DND-41 (cell line): ENCODE data around the gene ACOX3.

ENCODE experiments used
- ATAC-seq: fragments of 200-7000 bp; cut with Tn5 transposase; 3 replicates; pipeline ENCODE4 v1.9.1; 2021; ENCODE audit warnings: low read depth; ENCODE audit not compliant: insufficient read depth
- DNase-seq: peaks from one replicate; pipeline ENCODE4 v3.0.0-alpha.2; 2020
- H2AFZ ChIP-seq: 2 replicates; pipeline ENCODE4 v1.6.0; 2012; ENCODE audit warnings: low read depth, low read length
- H3K27ac ChIP-seq: 2 replicates; pipeline ENCODE4 v1.5.1; 2012; ENCODE audit warnings: low read length, inconsistent platforms
- H3K27me3 ChIP-seq: fragments of 200-600 bp; sonication (generic); 2 replicates; pipeline ENCODE4 v1.6.0; 2012; ENCODE audit warnings: low read length, mild to moderate bottlenecking, inconsistent platforms; ENCODE audit not compliant: insufficient read depth, poor library complexity
- H3K36me3 ChIP-seq: 2 replicates; pipeline ENCODE4 v1.5.1; 2012; ENCODE audit warnings: low read length, inconsistent platforms; ENCODE audit not compliant: insufficient read depth
- H3K4me1 ChIP-seq: 2 replicates; pipeline ENCODE4 v1.5.1; 2012; ENCODE audit warnings: mild to moderate bottlenecking, low read length; ENCODE audit not compliant: insufficient read depth
- H3K4me2 ChIP-seq: 2 replicates; pipeline ENCODE4 v1.6.0; 2012; ENCODE audit warnings: mild to moderate bottlenecking, moderate library complexity, low read length, inconsistent platforms; ENCODE audit not compliant: insufficient read depth
- H3K4me3 ChIP-seq, 2 experiments: fragments of 200-600 bp in 1 of 2; shearing (Covaris generic) in 1 of 2; 2 replicates each; pipeline ENCODE4 v1.5.1; 2012 to 2016; ENCODE audit warnings: inconsistent platforms in 2 of 2, low read length in 2 of 2, mild to moderate bottlenecking in 2 of 2, low read depth in 1 of 2, moderate library complexity in 1 of 2
- H3K79me2 ChIP-seq: 2 replicates; pipeline ENCODE4 v1.6.0; 2012; ENCODE audit warnings: low read length, inconsistent platforms; ENCODE audit not compliant: insufficient read depth
- H3K9ac ChIP-seq: 2 replicates; pipeline ENCODE4 v1.6.0; 2012; ENCODE audit warnings: low read depth, mild to moderate bottlenecking, inconsistent platforms, low read length, moderate library complexity
- H3K9me3 ChIP-seq: 2 replicates; pipeline ENCODE4 v1.5.1; 2012; ENCODE audit warnings: low read length, moderate library complexity, mild to moderate bottlenecking, inconsistent platforms; ENCODE audit not compliant: insufficient read depth, severe bottlenecking
- H4K20me1 ChIP-seq: 2 replicates; pipeline ENCODE4 v1.6.0; 2012; ENCODE audit warnings: low read length; ENCODE audit not compliant: insufficient read depth
- EZH2 ChIP-seq: IDR thresholded peaks from 3 replicates; pipeline ENCODE4 v1.6.1; 2012; ENCODE audit warnings: borderline replicate concordance, low read depth, mild to moderate bottlenecking, moderate library complexity, low read length, inconsistent platforms; ENCODE audit not compliant: severe bottlenecking
- TF ChIP-seq, protein P1 (sequence below): IDR thresholded peaks from 2 replicates; pipeline ENCODE4 v1.5.1; 2012; ENCODE audit warnings: borderline replicate concordance, low read length, moderate library complexity, mild to moderate bottlenecking; ENCODE audit not compliant: poor library complexity, severe bottlenecking; ENCODE audit errors: extremely low read depth

The ACOX3 gene

DNA sequence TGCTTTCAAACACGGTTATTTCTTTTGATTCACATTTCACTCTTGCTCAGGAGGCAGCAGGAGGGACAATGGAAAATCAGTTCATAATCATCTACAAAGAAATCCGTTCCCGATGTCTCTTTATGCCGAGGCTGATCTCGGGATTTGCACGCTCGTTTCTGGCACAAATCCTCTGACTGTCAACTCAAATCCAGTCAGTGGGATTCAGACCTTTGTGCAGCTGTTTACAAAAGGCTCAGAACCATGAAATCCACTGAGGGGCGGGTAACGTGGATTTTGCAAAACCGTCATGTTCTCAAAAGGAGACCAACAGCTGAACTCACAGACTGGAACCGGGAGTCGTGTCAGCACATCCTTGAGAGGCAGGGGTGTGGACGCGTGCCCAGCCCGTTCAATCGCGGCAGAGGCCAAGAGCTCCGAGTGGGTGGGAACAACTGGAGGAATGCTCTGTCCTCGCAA is 46.4 kb downstream of the ACOX3 start:
- no peak overlapping the region for H2AFZ ChIP-seq
- peaks cover 12% of the 10 kb centered on the region; the same call in 1 of the 2 replicates for H3K36me3 ChIP-seq
- H3K4me1 ChIP-seq, result no peaks in the 10 kb centered on the region
- no peak overlapping the region for H3K9ac ChIP-seq
- no peak overlapping the region for H3K4me3 ChIP-seq
- no peaks in the 10 kb centered on the region for H3K27me3 ChIP-seq
- H3K9me3 ChIP-seq, result no peaks in the 10 kb centered on the region
- no peaks in the 10 kb centered on the region; the same call in 1 of the 2 replicates for H4K20me1 ChIP-seq
- no peaks in the 10 kb centered on the region for H3K79me2 ChIP-seq
- ATAC-seq (no peak), DNase-seq (no peak)
- H3K4me2 ChIP-seq, result no peak overlapping the region
- TF ChIP-seq, protein P1, sequence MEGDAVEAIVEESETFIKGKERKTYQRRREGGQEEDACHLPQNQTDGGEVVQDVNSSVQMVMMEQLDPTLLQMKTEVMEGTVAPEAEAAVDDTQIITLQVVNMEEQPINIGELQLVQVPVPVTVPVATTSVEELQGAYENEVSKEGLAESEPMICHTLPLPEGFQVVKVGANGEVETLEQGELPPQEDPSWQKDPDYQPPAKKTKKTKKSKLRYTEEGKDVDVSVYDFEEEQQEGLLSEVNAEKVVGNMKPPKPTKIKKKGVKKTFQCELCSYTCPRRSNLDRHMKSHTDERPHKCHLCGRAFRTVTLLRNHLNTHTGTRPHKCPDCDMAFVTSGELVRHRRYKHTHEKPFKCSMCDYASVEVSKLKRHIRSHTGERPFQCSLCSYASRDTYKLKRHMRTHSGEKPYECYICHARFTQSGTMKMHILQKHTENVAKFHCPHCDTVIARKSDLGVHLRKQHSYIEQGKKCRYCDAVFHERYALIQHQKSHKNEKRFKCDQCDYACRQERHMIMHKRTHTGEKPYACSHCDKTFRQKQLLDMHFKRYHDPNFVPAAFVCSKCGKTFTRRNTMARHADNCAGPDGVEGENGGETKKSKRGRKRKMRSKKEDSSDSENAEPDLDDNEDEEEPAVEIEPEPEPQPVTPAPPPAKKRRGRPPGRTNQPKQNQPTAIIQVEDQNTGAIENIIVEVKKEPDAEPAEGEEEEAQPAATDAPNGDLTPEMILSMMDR, result no peak
- H3K27ac ChIP-seq, result no peak overlapping the region

DNA sequence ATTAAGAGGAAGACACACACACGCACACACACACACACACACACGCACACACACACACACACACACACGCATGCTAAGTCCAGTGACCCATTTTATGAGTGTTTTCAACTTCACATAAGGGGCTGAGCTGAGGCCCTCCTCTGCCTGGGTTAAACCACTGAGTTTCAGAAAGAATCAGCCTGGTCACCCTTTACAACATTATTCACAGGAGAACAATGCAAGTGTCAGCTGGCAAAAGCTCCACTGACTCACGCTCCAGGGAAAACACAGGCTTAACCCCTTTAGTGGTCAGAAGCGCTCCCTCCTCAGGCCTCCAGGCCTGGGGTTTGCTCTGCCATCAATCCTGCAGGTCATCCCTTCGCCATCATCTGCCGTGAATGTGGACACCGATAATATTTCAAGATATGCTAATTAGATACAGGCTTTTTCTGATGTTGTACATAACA is 46.9 kb downstream of the ACOX3 start:
- no peak overlapping the region for H3K27ac ChIP-seq
- ATAC-seq, result no peak
- no peaks in the 10 kb centered on the region for H3K27me3 ChIP-seq
- H3K36me3 ChIP-seq, result peaks cover 17% of the 10 kb centered on the region
- H3K9ac ChIP-seq, result no peak overlapping the region
- no peaks in the 10 kb centered on the region for H4K20me1 ChIP-seq
- H3K79me2 ChIP-seq, result no peaks in the 10 kb centered on the region
- no peak overlapping the region for H2AFZ ChIP-seq
- no peak overlapping the region for H3K4me2 ChIP-seq
- no peak overlapping the region for H3K4me3 ChIP-seq
- no peak for DNase-seq
- TF ChIP-seq, protein P1, result no peak
- TF ChIP-seq EZH2, result no peak
- no peaks in the 10 kb centered on the region for H3K9me3 ChIP-seq
- no peaks in the 10 kb centered on the region for H3K4me1 ChIP-seq

DNA sequence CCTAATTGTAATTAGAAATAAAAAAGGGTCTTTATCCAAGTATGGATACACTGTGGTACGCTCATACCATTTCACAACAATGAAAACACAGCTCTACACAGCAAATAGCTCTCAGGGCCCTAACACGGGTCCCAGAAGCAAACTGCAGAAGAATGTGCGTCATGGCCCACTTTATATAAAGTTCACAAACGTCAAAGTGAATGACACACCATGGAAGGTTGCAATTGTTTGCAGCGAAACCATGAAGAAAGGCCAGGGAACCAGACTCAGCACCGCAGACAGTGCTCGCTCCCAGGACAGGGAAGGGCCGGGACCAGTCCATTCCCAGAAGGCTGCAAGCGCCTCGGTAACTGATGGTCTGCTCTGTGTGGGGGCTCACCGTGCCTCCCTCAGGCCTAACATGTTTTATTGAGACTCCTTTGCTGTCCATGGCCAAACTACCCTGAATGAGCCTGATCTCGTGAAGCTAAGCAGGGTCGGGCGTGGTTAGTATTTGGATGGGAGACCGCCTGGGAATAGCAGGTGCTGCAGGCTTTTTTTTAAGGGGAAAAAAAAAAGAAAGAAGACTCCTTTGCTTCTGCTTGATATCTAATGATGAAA is 47.8 kb downstream of the ACOX3 start:
- Histone ChIP-seq H3K36me3 (peaks cover 22% of the 10 kb centered on the region), H4K20me1 (no peaks in the 10 kb centered on the region), H3K79me2 (no peaks in the 10 kb centered on the region), H3K4me3 (no peak overlapping the region), H2AFZ (no peak overlapping the region), H3K27me3 (no peaks in the 10 kb centered on the region), H3K4me1 (no peaks in the 10 kb centered on the region), H3K9me3 (no peaks in the 10 kb centered on the region), H3K27ac (no peak overlapping the region), H3K9ac (no peak overlapping the region), H3K4me2 (no peak overlapping the region)
- TF ChIP-seq, protein P1, result no peak
- no peak for TF ChIP-seq EZH2
- no peak for ATAC-seq
- peak; percentile 26 for DNase-seq

DNA sequence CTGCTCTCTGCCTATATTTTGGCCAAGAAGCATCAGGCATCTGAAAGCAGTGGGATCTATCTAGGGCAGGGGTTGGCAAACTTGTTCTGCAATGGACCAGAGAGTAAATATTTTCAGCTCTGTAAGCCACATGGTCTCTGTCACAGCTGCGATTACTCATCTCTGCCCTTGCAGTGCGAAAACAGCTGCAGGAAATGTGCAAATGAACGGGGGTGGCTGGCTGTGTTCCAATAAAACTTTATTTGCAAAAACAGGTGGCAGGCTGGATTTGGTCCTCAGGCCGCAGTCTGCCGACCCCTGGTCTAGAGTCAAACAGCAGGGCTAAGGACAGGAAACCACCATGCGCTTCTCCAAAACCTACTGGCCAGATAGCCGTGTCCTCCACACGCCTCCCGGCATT is 48.6 kb downstream of the ACOX3 start:
- H3K27ac ChIP-seq, result no peak overlapping the region
- H2AFZ ChIP-seq, result no peak overlapping the region
- no peak for ATAC-seq
- no peak overlapping the region for H3K4me3 ChIP-seq
- no peaks in the 10 kb centered on the region for H3K9me3 ChIP-seq
- H3K4me1 ChIP-seq, result no peaks in the 10 kb centered on the region
- no peaks in the 10 kb centered on the region for H4K20me1 ChIP-seq
- DNase-seq, result peak; percentile 11
- H3K4me2 ChIP-seq, result no peak overlapping the region
- no peaks in the 10 kb centered on the region for H3K27me3 ChIP-seq
- H3K36me3 ChIP-seq, result peaks cover 24% of the 10 kb centered on the region
- TF ChIP-seq, protein P1, result no peak
- no peak for TF ChIP-seq EZH2
- H3K9ac ChIP-seq, result no peak overlapping the region
- H3K79me2 ChIP-seq, result no peaks in the 10 kb centered on the region
